Ecto neural progenitor cell (in vitro differentiated cells): ENCODE results near the gene RUSF1.
"Not testable (repeated sequence)": the region's sequence is repeated elsewhere in the genome, so short reads cannot be mapped to it uniquely, and the experiment has no call there.

Experiments
- DNase-seq: peaks from one replicate; pipeline ENCODE4 v3.0.0-alpha.2; 2018; ENCODE audit warnings: low spot score

RUSF1 gene

GRCh38 chr16:31507929-31508705 lies at the start of gene RUSF1:
RUSF1 (minus strand) TSS chr16:31508391; CDS start chr16:31508373, 18 bp downstream.
- peak; percentile 95 for DNase-seq

- no peak for DNase-seq
Observed at GRCh38 chr16:31542763-31543162, 34.6 kb upstream of the RUSF1 start.

GRCh38 chr16:31539762-31540161 lies 31.6 kb upstream of the RUSF1 start:
- not testable (repeated sequence) for DNase-seq

- not testable (repeated sequence) for DNase-seq
Observed at GRCh38 chr16:31538243-31538598, 30.0 kb upstream of the RUSF1 start.

GRCh38 chr16:31537362-31538242 lies 29.4 kb upstream of the RUSF1 start:
- DNase-seq: peak; percentile 66

- no peak for DNase-seq
Observed at GRCh38 chr16:31536804-31537361, 28.7 kb upstream of the RUSF1 start.

- DNase-seq: no peak
Observed at GRCh38 chr16:31535737-31536136, 27.5 kb upstream of the RUSF1 start.

GRCh38 chr16:31532896-31533295 lies 24.7 kb upstream of the RUSF1 start:
- DNase-seq: no peak

GRCh38 chr16:31532120-31532519 lies 23.9 kb upstream of the RUSF1 start:
- DNase-seq: no peak

GRCh38 chr16:31531096-31531495 lies 22.9 kb upstream of the RUSF1 start:
- no peak for DNase-seq

- no peak for DNase-seq
Observed at GRCh38 chr16:31530405-31530804, 22.2 kb upstream of the RUSF1 start.

- no peak for DNase-seq
Observed at GRCh38 chr16:31529937-31530312, 21.7 kb upstream of the RUSF1 start.

- no peak for DNase-seq
Observed at GRCh38 chr16:31529108-31529936, 21.1 kb upstream of the RUSF1 start.

GRCh38 chr16:31528523-31529107 lies 20.4 kb upstream of the RUSF1 start:
- DNase-seq: no peak

- DNase-seq: no peak
Observed at GRCh38 chr16:31527734-31528274, 19.6 kb upstream of the RUSF1 start, which contains the start of gene AHSP. AHSP (plus strand) TSS chr16:31527900; CDS start chr16:31528140, 240 bp downstream.

GRCh38 chr16:31525113-31525512 lies 16.9 kb upstream of the RUSF1 start:
- no peak for DNase-seq

- not testable (repeated sequence) for DNase-seq
Observed at GRCh38 chr16:31523768-31524167, 15.6 kb upstream of the RUSF1 start.

- no peak for DNase-seq
Observed at GRCh38 chr16:31522071-31522470, 13.9 kb upstream of the RUSF1 start.

GRCh38 chr16:31521368-31521767 lies 13.2 kb upstream of the RUSF1 start:
- no peak for DNase-seq

GRCh38 chr16:31519759-31520431 lies 11.7 kb upstream of the RUSF1 start:
- no peak for DNase-seq
